GM12892 (cell line): ENCODE measurements around the gene FBLN1.

Experiments used
- POLR2A ChIP-seq: IDR thresholded peaks from 2 replicates; pipeline ENCODE4 v1.6.1; 2011; ENCODE audit warnings: low read depth, low read length, control low read depth
- POLR2AphosphoS5 ChIP-seq: IDR thresholded peaks from 2 replicates; pipeline ENCODE4 v1.6.1; 2011; ENCODE audit warnings: low read depth, low read length, control low read depth

GRCh38 chr22:45552580-45553350 is 50.1 kb downstream of the FBLN1 start:
- TF ChIP-seq POLR2A (no peak), POLR2AphosphoS5 (no peak)
